Activated CD8-positive, alpha-beta memory T cell treated with anti-CD3 and anti-CD28 coated beads, Interleukin-2, amount 50 U/mL, for 1 hour (primary cell): ENCODE data around the gene RFLNA.

Experiments used
- DNase-seq: peaks from one replicate; pipeline ENCODE4 v3.0.0-alpha.2; 2020; ENCODE audit errors: extremely low read depth

RFLNA gene

GRCh38 chr12:124358572-124358971 lies 63.7 kb downstream of the RFLNA start:
- no peak for DNase-seq

- no peak for DNase-seq
These were observed 65.0 kb downstream of the RFLNA start for GRCh38 chr12:124359671-124360581.

GRCh38 chr12:124361074-124361970 lies 66.4 kb downstream of the RFLNA start:
- no peak for DNase-seq

- DNase-seq = no peak
These were observed 67.1 kb downstream of the RFLNA start for GRCh38 chr12:124361996-124362395.

GRCh38 chr12:124363353-124363965 lies 68.6 kb downstream of the RFLNA start:
- DNase-seq = no peak

GRCh38 chr12:124364543-124364942 lies 69.7 kb downstream of the RFLNA start:
- DNase-seq = no peak
